GM21390 (cell line): Measurements from ENCODE around the gene VPS37B.
A peak's percentile ranks its signal among the peaks of the same experiment; 100 is the strongest.
"Not testable (repeated sequence)": the region's sequence is repeated elsewhere in the genome, so short reads cannot be mapped to it uniquely, and the experiment has no call there.

Experiments
- ATAC-seq: cut with Tn5 transposase; IDR thresholded peaks from one replicate; pipeline ENCODE4 v1.9.1; 2021; ENCODE audit not compliant: unreplicated experiment

The VPS37B gene

GRCh38 chr12:122908915-122909314 is 13.0 kb upstream of the VPS37B start:
- ATAC-seq, result no peak

- ATAC-seq, result not testable (repeated sequence)
These were observed 9.3 kb upstream of the VPS37B start for GRCh38 chr12:122905258-122905657.

DNA sequence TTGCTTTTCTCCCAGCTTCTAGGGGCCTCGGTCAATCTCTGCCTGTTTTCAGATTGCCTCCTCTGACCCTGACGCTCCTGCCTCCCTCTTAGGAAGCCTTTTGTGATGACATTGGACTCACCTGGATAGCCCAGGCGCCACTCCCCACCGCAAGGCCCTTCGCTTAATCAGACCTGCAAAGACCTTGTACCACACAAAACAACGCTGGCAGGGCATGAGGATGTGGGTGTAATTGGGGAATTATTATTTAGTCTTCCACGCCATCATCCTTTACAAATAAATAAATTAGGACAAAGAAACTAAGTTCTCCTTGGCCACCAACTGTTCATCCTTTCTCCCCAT is 7.7 kb upstream of the VPS37B start:
- no peak for ATAC-seq

DNA sequence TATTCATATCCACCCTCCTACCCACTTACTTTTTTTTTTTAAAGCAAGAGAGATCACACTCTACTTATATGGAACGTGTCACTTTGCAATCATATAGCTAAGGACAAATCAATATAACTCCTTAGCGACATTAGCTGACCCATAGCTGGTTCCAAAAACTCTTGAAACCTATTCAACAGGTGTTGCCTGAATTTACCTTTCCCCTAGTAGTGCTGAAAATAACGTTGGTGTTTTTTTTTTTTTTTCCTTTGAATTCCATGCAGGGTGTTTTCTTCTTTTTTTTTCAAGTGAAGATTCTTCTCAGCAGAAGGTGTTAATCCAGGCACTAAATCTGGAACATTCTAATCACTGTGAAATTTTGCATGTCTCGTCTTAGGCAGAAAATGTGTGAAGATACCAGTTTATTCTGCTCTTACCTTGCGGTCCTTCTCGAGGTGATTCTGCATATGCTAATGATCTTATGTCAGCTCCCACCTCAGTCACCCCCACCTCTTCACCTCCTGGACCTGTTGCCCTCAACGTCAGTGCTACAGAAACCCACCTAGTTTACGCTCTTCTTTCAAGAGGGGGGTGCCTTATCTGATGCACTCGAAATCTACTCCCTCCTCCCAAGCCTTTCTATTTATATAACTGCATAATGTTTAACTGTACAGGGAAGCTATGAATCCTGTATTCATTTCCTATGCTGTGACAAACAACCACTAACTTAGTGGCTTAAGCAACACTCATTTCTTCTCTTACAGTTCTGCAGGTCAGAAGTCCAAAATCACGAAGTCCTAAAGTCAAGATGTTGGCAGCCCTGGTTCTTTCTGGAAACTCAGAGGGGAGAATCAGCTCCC is 7.1 kb upstream of the VPS37B start:
- ATAC-seq, result no peak

DNA sequence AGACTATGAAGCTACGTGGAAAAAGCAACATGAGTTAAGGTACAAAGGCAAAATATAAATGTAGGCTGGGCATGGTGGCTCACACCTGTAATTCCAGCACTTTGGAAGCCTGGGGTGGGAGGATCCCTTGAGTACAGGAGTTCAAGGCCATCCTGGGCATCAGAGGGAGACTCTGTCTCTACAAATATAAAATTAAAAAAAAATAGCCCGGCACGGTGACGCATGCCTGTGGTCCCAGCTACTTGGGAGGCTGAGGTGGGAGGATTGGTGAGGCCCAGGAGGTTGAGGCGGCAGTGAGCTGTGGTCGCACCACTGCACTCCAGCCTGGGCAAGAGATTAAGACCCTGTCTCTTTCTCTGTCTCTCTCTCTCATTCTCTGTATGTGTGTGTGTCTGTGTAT is 4.0 kb upstream of the VPS37B start:
- no peak for ATAC-seq

DNA sequence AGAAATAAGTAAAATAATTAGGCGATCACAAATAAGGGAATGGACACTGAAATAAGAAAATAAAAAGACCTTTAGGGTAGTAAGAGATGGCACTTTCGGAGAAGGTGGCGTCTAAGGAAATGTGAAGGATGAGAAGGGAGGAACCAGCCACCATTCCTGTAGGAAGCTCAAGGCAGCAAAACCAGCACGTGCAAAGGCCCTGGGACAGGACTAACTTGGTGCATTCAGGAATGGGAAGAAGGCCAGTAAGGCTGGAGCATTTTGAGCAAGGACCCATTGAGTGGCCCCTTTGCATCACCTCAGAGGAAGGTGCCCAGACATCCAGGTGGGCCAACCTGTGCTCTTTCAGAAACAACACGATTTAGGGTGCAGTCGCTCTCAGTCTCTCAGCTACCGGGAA is 738 bp upstream of the VPS37B start:
- ATAC-seq, result no peak

DNA sequence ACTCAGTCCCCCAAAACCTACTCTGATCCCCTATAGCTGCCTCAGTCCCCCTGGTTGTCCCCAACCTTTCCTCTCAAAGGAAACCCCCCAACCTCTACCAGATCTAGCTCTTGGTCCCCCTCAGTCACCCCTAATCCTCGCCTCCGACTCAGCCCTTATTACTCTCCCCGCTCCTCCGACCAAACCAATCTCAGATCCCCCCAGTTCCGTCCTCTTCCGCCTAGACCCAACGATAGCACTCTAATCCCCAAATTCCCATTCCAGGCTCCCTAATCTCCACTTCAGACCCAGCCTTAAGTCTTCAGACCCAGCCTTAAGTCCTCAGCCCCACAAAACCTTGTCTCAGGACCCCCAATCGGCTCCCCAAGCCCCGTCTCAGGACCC is 612 bp downstream of the VPS37B start:
- no peak for ATAC-seq

GRCh38 chr12:122894193-122895121 is 1.5 kb downstream of the VPS37B start:
- ATAC-seq, result no peak

DNA sequence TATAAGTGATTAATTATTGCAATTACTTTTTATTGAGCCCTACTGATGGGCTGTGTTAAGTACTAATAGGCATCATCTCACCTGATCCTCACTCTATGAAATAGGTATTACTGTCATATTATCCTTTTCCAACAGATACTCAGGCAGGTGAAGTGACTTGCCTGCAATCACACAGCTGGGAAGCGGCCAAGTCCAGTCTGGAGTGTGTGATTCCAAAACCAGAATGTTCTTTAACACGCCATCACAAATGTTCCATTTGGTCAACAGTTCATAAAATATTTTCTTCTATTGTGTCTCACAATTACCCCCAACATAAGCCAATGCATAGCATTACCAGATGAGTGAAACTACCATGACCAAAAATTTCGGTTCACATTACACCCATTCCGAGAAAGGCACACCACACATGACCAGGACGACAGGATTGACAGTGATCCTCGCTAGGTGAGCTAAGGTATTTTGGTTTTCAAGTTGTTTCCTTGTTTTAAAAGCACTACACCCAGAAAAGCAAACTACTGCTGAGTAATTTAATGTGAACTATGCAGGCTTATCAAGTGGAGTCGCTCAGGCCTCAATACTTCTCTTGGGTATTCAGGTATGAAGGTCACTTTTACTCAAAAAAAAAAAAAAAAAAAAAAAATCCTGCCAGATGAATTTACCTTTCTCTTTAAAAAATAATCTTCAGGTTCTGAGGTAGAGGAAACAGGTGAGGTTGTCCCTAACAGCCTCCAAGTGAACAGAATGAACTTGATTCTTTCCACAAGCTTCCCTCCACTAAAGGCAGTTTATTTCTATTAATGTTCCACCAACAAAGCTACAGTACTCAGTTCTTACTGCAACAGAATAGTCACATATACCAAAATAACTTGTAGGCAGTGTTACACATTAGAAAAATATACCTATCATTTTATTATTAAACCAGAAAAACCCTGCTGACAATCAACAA is 2.4 kb downstream of the VPS37B start:
- ATAC-seq, result no peak

DNA sequence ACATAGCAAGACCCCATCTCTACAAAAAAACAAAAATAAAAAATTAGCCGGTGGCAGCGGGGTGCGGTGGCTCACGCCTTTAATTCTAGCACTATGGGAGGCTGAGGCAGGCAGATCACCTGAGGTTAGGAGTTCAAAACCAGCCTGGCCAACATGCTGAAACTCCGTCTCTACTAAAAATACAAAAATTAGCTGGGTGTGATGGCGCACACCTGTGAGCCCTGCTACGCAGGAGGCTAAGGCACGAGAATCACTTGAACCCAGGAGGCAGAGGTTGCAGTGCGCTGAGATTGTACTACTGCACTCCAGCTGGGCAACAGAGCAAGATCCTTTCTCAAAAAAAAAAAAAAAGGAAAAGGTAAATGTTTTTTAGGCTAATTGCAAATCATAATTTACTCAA is 3.2 kb downstream of the VPS37B start:
- not testable (repeated sequence) for ATAC-seq

GRCh38 chr12:122891661-122892525 is 4.0 kb downstream of the VPS37B start:
- ATAC-seq, result no peak

DNA sequence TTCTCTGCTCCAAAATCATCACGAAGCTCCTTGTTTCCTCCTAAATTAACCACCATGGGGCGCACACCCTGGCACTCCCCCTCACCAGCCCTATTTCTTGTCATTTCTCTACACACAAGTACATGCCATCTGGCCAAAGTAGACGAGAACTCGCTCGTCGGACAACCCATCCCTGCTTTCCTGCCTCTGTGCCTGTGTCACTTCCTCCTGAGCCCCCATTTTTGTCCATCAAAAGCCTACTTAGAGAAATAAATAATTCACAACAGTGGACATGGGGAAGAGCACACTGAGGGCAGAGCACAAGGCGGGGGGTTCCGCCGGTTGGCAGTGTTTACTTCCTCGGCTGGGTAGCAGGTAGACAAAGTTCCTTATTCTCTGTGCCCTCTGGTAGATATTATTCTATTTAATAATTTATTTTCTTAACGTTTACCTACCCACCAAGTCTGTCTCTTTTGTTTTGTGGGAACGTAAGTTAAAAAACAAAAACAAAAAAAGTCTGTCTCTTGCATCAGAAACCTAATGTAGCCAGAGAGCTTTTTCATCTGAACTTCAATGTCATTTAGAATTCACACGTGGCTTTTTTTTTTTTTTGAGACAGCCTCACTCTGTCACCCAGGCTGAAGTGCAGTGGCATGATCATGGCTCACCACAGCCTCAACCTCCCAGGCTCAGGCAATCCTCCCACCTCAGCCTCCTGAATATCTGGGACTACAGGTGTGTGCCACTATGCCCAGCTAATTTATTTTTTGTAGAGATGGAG is 6.0 kb downstream of the VPS37B start:
- ATAC-seq, result no peak

- no peak for ATAC-seq
These were observed 7.6 kb downstream of the VPS37B start for GRCh38 chr12:122888232-122888752.

GRCh38 chr12:122887819-122888212 is 8.1 kb downstream of the VPS37B start:
- peak; percentile 18 for ATAC-seq

GRCh38 chr12:122886851-122887818 is 8.8 kb downstream of the VPS37B start:
- peak; percentile 73 for ATAC-seq

DNA sequence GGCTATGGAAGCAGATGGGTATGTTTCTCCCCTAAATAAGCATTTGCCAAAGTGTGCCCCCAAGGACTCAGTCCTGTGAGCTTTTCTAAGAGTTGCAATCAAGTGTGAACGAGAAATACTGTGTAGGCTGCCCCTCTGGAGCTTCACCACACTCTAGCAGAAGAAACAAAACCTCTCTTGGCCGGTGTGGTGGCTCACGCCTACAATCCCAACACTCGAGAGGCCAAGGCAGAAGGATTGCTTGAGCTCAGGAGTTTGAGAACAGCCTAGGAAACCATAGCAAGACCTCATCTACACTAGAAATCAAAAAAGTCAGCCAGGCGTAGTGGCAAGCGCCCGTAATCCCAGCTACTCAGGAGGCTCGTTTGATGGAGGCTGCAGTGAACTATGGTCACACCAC is 9.8 kb downstream of the VPS37B start:
- no peak for ATAC-seq

DNA sequence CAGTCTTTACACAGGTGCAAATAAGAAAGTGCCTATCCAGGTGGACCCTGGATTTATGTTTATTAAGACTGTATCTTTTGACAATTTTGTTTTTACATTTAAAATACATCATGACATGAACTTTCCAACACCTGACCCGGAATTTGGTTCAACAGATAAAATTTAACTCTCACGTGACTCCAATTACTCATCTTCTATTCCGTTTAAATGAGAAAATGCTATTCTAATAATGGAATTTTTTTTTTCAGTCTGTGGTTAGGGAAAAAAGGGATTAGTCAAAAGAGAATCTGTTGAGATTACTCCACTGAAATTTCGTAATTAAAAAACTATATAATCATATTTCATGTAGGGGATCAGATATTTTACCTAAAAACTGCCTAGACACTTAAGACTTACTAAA is 11.1 kb downstream of the VPS37B start:
- no peak for ATAC-seq
